NCI-H2029 (cell line): Measurements from ENCODE around the gene SYCE3.
"Not testable (repeated sequence)": the region's sequence is repeated elsewhere in the genome, so short reads cannot be mapped to it uniquely, and the experiment has no call there.

Experiments
- DNase-seq: peaks from one replicate; lab custom pipeline; 2025; lab: John Stamatoyannopoulos, UW

The SYCE3 gene

GRCh38 chr22:50548040-50548920 lies 14.4 kb downstream of the SYCE3 start:
- no peak for DNase-seq

GRCh38 chr22:50547263-50547985 lies 15.3 kb downstream of the SYCE3 start:
- DNase-seq = no peak

- DNase-seq = no peak
Observed at GRCh38 chr22:50546326-50547262, 16.1 kb downstream of the SYCE3 start.

GRCh38 chr22:50545522-50546325 lies 17.0 kb downstream of the SYCE3 start, which contains the start of gene KLHDC7B:
KLHDC7B (plus strand) TSS chr22:50545899; CDS start chr22:50546244, 345 bp downstream.
- no peak for DNase-seq

GRCh38 chr22:50544746-50545253 lies 17.9 kb downstream of the SYCE3 start:
- DNase-seq = no peak

GRCh38 chr22:50544078-50544745 lies 18.5 kb downstream of the SYCE3 start:
- no peak for DNase-seq

- DNase-seq = no peak
Observed at GRCh38 chr22:50542416-50542927, 20.2 kb downstream of the SYCE3 start.

- DNase-seq = not testable (repeated sequence)
Observed at GRCh38 chr22:50541667-50542026, 21.1 kb downstream of the SYCE3 start.

GRCh38 chr22:50540381-50540780 lies 22.3 kb downstream of the SYCE3 start:
- DNase-seq = no peak

GRCh38 chr22:50537765-50538164 lies 25.0 kb downstream of the SYCE3 start:
- DNase-seq = no peak

- DNase-seq = no peak
Observed at GRCh38 chr22:50536226-50536625, 26.5 kb downstream of the SYCE3 start.

- DNase-seq = no peak
Observed at GRCh38 chr22:50535113-50535512, 27.6 kb downstream of the SYCE3 start.

- DNase-seq = not testable (repeated sequence)
Observed at GRCh38 chr22:50533856-50534711, 28.6 kb downstream of the SYCE3 start.

GRCh38 chr22:50532824-50533796 lies 29.6 kb downstream of the SYCE3 start:
- no peak for DNase-seq

GRCh38 chr22:50531962-50532674 lies 30.6 kb downstream of the SYCE3 start:
- DNase-seq = no peak

- DNase-seq = no peak
Observed at GRCh38 chr22:50531546-50531961, 31.2 kb downstream of the SYCE3 start.

GRCh38 chr22:50530877-50531545 lies 31.7 kb downstream of the SYCE3 start:
- DNase-seq = no peak
